Hematopoietic multipotent progenitor cell treated with erythropoietin and hydrocortisone succinate and interleukin-3 and kit ligand, for 17 days (in vitro differentiated cells): ENCODE results near the gene INPP5F.
"Not testable (repeated sequence)": the region's sequence is repeated elsewhere in the genome, so short reads cannot be mapped to it uniquely, and the experiment has no call there.

Experiments
- DNase-seq: peaks from one replicate; pipeline ENCODE4 v3.0.0-alpha.2; 2015; ENCODE audit warnings: low spot score

The INPP5F gene

GRCh38 chr10:119778776-119779445, 53.1 kb downstream of the INPP5F start:
- DNase-seq, result no peak

GRCh38 chr10:119780879-119781480, 55.1 kb downstream of the INPP5F start:
- DNase-seq, result no peak

- no peak for DNase-seq
Observed at GRCh38 chr10:119781498-119781897, 55.6 kb downstream of the INPP5F start.

- no peak for DNase-seq
Observed at GRCh38 chr10:119782981-119783664, 57.3 kb downstream of the INPP5F start.

- DNase-seq, result no peak
Observed at GRCh38 chr10:119783665-119784027, 57.8 kb downstream of the INPP5F start.

- DNase-seq, result no peak
Observed at GRCh38 chr10:119784340-119785067, 58.7 kb downstream of the INPP5F start.

GRCh38 chr10:119786117-119786769, 60.4 kb downstream of the INPP5F start:
- no peak for DNase-seq

GRCh38 chr10:119795101-119795500, 69.3 kb downstream of the INPP5F start:
- DNase-seq, result not testable (repeated sequence)

GRCh38 chr10:119796039-119796438, 70.2 kb downstream of the INPP5F start:
- no peak for DNase-seq

- no peak for DNase-seq
Observed at GRCh38 chr10:119801176-119801575, 75.3 kb downstream of the INPP5F start.

GRCh38 chr10:119801998-119802538, 76.2 kb downstream of the INPP5F start:
- no peak for DNase-seq

GRCh38 chr10:119803264-119803663, 77.4 kb downstream of the INPP5F start:
- no peak for DNase-seq

- DNase-seq, result no peak
Observed at GRCh38 chr10:119805702-119806230, 79.9 kb downstream of the INPP5F start.

- DNase-seq, result no peak
Observed at GRCh38 chr10:119806334-119807130, 80.7 kb downstream of the INPP5F start.

GRCh38 chr10:119807960-119808697, 82.3 kb downstream of the INPP5F start:
- DNase-seq, result no peak

GRCh38 chr10:119811122-119811521, 85.3 kb downstream of the INPP5F start:
- DNase-seq, result no peak

GRCh38 chr10:119812684-119813083, 86.8 kb downstream of the INPP5F start:
- no peak for DNase-seq

- DNase-seq, result no peak
Observed at GRCh38 chr10:119815671-119816070, 89.8 kb downstream of the INPP5F start.

- DNase-seq, result no peak
Observed at GRCh38 chr10:119817991-119818888, 92.4 kb downstream of the INPP5F start.
